H4 (cell line): ENCODE measurements around the gene OR2AK2. TPM values are rescaled to one million over a fixed set of nuclear protein-coding genes. Genes with fewer than 3 reads are reported as not detected.

Experiments used
- total RNA-seq: library from RNA; depleted of rRNA; stranded (reverse); fragments of >200 nt; shearing (Covaris generic); gene quantifications from 2 replicates; pipeline ENCODE4 v1.2.3, GENCODE V29; 2014; rRNA removed

The OR2AK2 gene
- total RNA-seq, 1 experiment from 2014 or later = not detected

Other genes starting within 250 kb of the OR2AK2 start
- not detected in 2 replicates for gene OR6F1, start 248.6 kb upstream of the OR2AK2 start, total RNA-seq
- gene OR14K1, start 226.6 kb upstream of the OR2AK2 start, total RNA-seq = not detected in 2 replicates
- gene OR14A2, start 217.1 kb upstream of the OR2AK2 start, total RNA-seq = not detected in 2 replicates
- gene OR1C1, start 204.7 kb upstream of the OR2AK2 start, total RNA-seq = not detected in 2 replicates
- not detected in 2 replicates for gene OR14A16, start 141.1 kb upstream of the OR2AK2 start, total RNA-seq
- gene OR11L1, start 123.3 kb upstream of the OR2AK2 start, total RNA-seq = not detected in 2 replicates
- not detected in 2 replicates for gene TRIM58, start 108.0 kb upstream of the OR2AK2 start, total RNA-seq
- gene OR2W3, start 69.6 kb upstream of the OR2AK2 start, total RNA-seq = not detected in 2 replicates
- 0.21 TPM in 1 of 2 replicates, not detected in the other for gene OR2T8, start 45.0 kb upstream of the OR2AK2 start, total RNA-seq
- not detected in 2 replicates for gene OR2AJ1, start 40.3 kb upstream of the OR2AK2 start, total RNA-seq
- not detected in 2 replicates for gene OR2L8, start 16.4 kb upstream of the OR2AK2 start, total RNA-seq
- not detected in 2 replicates for gene OR2L5, start 48.4 kb downstream of the OR2AK2 start, total RNA-seq
- not detected in 2 replicates for gene OR2L2, start 64.8 kb downstream of the OR2AK2 start, total RNA-seq
- gene OR2L3, start 81.6 kb downstream of the OR2AK2 start, total RNA-seq = not detected in 2 replicates
- gene OR2L13, start 130.0 kb downstream of the OR2AK2 start, total RNA-seq = 0.12 TPM in 1 of 2 replicates, not detected in the other
- gene OR2M5, start 179.9 kb downstream of the OR2AK2 start, total RNA-seq = not detected in 2 replicates
- not detected in 2 replicates for gene OR2M2, start 209.6 kb downstream of the OR2AK2 start, total RNA-seq
- gene OR2M3, start 232.0 kb downstream of the OR2AK2 start, total RNA-seq = 0.04 TPM in 1 of 2 replicates, not detected in the other